ENCODE results near the gene TRIM24.

TRIM24 gene

DNA sequence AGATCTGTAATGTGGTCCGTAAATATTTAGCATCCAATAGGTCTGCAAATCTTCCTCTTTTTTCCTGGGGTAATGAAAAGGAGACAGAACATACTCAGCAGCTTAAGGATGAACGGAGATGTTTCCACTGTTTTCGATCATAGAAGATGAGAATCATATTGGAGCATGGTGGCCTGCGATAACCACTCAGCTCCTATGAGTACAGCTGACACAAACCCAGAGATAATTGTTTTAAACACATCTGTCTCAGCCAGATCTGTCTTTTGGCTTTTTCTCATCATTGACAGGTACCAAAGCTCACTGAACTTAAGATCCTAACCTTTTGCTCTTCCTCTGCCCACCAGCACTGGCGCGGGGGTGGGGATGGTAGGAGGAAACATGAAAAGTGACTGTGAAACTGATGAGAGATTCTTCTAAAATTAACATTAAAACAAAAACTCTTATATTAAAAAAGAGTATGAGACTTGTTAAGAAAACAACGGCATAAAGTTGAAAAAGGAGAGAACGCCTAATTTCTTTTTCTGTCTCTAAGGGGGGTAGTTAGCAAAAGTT lies 170.1 kb downstream of the TRIM24 start:
- no peak for DNase-seq

- DNase-seq = no peak
Measured at GRCh38 chr7:138632384-138632783, 172.3 kb downstream of the TRIM24 start.

DNA sequence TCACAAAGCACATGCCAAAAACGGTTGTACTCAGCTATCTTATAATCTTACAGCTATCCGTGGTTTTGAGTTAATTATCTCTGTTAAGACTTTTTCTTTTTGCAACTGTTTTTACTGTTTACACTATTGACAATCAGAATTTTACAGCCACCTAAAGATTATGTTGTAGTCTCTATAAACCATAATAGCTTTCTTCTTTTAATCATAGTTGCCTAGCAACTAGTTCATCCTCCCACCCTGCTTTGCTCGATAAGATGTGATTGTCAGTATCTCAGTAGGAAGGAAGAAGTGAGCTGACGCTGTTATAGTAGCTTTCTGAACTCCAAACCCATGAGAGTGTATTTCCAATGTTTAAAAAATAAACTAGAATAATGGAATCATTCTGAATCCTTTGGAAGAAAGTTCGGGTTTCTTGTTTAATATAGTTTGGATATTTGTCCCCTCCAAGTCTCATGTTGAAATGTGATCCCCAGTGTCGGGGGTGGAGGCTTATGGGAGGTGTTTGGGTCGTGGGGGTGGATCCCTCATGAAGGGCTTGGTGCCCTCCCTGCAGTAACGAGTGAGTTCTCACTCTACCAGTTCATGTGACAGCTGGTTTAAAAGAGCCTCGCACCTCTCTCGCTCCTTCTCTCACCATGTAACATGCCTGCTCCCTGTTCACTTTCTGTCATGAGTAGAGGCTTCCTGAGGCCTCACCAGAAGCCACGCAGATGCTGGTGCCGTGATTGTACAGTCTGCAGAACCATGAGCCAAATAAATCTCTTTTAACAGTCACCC lies 173.0 kb downstream of the TRIM24 start:
- no peak for DNase-seq
